IPS-18a (cell line): ENCODE measurements around the gene HGS.

Source experiments
- H3K27ac ChIP-seq: one replicate; pipeline ENCODE4 v1.5.1; 2013; ENCODE audit warnings: low read length
- H3K27me3 ChIP-seq: one replicate; pipeline ENCODE4 v1.6.1; 2013; ENCODE audit warnings: mild to moderate bottlenecking, low read length; ENCODE audit not compliant: control insufficient read depth, insufficient read depth
- H3K36me3 ChIP-seq: one replicate; pipeline ENCODE4 v1.6.1; 2013; ENCODE audit warnings: low read depth, low read length; ENCODE audit not compliant: control insufficient read depth
- H3K4me1 ChIP-seq: one replicate; pipeline ENCODE4 v1.6.1; 2013; ENCODE audit warnings: low read depth, low read length; ENCODE audit not compliant: control insufficient read depth
- H3K4me3 ChIP-seq: one replicate; pipeline ENCODE4 v1.5.1; 2013; ENCODE audit warnings: low read length
- H3K9ac ChIP-seq: one replicate; pipeline ENCODE4 v1.6.1; 2013; ENCODE audit warnings: mild to moderate bottlenecking, low read length, moderate library complexity
- H3K9me3 ChIP-seq: one replicate; pipeline ENCODE4 v1.6.1; 2013; ENCODE audit warnings: low read depth, low read length; ENCODE audit not compliant: control insufficient read depth

The HGS gene

DNA sequence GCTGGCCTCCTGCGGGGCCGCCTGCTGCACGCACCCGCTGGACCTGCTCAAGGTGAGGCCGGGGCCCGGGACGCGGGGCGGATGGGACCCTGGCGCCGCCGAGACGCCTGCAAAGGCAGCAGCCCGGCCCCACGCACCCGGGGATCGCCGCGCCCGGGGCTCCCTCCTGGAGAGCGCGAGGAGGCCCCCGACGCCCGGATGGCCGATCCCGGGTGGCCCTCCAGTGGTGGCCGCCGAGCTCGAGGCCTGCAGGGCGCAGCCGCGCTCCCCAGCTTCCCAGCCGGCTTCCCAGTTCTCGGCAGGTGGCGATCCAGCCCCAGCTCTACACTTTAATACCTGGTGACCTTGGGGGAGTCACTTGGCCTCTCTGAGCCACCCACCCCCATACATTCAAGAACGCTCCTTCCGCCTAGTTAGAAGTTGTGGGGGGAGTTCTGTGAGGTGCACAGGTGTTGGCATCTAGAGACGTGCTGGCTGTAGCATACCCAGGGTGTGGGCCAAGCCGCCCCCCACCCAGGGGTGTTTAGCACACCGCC is 28.7 kb downstream of the HGS start:
- no peaks in the 10 kb centered on the region for H3K36me3 ChIP-seq
- no peak overlapping the region for H3K27ac ChIP-seq
- H3K9ac ChIP-seq, result peak overlapping the region; percentile 39
- H3K4me1 ChIP-seq, result peaks cover 12% of the 10 kb centered on the region
- H3K9me3 ChIP-seq, result no peaks in the 10 kb centered on the region
- peak overlapping the region; percentile 72 for H3K4me3 ChIP-seq
- peaks cover 9% of the 10 kb centered on the region for H3K27me3 ChIP-seq

DNA sequence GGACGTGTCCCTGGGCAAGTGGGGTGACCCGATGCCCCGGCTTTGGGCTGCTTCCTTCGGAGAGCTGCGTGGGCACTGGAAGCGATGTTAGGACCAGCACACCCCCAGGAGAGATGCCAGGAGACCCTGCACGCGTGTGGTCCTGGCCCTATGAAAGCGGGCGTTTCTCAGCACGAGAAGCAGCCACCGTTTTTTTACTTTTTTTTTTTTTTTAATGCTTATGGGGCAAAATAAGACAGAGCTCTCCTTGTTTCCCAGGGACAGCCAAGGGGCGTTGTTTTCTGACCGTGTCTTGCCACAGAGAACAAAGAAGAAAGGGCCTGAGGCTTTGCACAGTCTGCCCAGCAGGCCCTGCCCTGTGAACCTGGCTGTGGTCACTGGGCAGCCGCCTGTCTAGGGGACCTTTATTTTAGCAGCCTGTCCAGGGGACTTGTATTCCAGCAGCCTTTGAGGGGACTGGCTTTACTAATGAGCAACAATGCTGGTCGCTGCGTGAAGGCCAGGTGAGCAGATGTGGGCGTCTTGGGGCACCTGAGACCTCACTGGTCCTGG is 29.3 kb downstream of the HGS start:
- peak overlapping the region; percentile 39 for H3K9ac ChIP-seq
- no peaks in the 10 kb centered on the region for H3K9me3 ChIP-seq
- peaks cover 12% of the 10 kb centered on the region for H3K4me1 ChIP-seq
- no peak overlapping the region for H3K27ac ChIP-seq
- H3K4me3 ChIP-seq, result peak overlapping the region; percentile 72
- peaks cover 9% of the 10 kb centered on the region for H3K27me3 ChIP-seq
- peaks cover 5% of the 10 kb centered on the region for H3K36me3 ChIP-seq

DNA sequence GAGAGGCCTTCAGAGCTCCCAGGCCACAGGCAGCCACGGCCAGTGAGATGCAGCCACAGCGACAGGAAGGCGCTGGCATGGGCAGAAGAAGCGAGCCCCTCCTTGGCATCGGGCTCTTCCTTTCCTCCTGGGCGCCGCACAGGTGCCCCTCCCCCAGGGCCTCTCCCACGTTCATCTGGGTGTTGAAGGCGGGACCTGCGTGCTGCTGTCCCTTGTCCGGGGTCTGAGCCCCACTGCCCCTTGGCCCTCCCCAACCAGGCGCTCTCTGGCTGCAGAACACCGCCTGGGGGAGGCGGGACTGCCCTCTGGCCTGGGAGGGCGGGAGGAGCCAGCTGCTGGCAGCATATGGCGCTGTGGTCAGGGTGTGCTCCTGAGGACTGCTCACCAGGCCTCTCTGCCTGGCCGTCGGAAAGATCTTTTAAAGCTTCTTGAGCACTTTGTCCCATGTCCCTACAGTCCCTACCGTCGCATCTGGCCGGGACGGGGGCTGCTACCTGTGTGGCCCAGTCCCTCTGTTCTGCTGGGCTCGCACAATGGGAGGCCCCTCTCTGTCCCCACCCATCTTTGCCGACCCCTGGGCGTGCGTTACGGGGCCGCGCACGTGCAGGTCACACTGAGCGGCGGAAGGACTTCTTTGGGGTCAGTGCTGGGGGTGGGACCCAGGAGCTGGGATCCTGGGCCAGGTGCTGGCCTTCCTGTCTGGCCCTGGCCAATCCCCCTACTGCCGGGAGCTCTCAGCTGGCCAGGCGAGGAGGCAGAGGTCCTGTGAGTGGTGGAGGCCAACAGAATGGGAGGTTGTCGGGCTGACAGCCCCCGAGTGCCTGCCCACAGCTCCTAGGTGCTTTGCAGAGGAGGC is 30.0 kb downstream of the HGS start:
- H3K36me3 ChIP-seq, result peaks cover 5% of the 10 kb centered on the region
- peaks cover 12% of the 10 kb centered on the region for H3K4me1 ChIP-seq
- peaks cover 9% of the 10 kb centered on the region for H3K27me3 ChIP-seq
- no peaks in the 10 kb centered on the region for H3K9me3 ChIP-seq
- H3K4me3 ChIP-seq, result peak overlapping the region; percentile 72
- H3K9ac ChIP-seq, result no peak overlapping the region
- no peak overlapping the region for H3K27ac ChIP-seq

DNA sequence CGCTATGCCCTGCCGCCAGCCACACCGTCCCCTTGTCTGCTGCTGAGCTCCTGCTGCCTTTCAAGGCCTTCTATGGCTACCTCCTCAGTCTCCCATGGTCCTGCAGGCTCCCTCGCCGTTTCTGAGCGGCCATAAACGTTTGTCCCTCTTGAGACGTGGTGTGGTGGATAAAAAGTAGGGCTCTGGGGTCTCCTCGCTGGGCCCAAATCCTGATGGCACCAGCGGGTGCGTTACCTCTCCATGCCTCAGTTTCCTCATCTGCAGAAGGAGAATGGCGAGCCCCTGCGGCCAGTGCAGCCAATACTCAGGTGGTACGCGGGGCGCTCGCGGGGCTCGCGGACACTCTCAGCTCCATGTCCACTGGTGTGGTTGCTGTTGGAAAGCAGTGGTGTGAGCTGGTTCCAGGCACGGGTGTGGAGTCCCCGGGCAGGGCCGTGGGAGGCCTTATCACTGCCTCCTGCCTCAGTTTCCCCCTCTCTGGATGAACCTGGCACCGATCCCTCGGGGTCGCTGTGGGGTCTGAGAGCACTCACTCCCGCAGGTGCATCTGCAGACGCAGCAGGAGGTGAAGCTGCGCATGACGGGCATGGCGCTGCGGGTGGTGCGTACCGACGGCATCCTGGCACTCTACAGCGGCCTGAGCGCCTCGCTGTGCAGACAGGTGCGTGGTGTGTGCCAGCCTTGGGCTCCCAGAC is 30.7 kb downstream of the HGS start:
- no peak overlapping the region for H3K9ac ChIP-seq
- peaks cover 12% of the 10 kb centered on the region for H3K4me1 ChIP-seq

DNA sequence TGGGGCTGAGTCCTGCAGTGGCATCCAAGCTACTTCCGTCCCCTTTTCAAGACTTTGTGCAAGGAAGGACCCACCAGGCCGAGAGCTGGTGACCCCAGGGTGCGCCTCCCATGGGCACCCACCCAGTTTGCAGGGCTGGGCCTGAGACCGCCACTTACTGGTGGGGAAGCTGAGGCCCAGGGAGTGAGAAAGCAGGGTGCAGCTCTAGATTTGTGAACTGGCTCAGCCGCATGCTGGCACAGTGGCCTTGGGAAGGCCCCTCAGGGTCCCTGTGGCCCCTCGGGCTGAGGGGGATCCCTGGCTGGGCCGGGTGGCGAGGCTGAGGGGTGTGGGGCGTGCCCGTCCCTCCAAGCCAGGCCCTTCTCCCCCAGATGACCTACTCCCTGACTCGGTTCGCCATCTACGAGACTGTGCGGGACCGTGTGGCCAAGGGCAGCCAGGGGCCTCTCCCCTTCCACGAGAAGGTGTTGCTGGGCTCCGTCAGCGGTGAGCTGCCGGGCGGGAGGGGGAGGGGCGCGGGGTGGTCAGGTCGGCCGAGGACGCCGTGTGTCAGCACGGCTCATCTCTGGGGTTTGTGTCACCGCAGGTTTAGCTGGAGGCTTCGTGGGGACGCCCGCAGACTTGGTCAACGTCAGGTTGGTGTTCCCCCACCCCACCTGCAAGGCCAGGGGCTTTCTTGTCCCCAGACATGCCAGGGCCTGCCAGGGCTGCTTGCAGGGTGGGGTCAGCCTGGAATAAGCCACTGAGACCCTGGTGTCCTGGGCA is 31.5 kb downstream of the HGS start:
- Histone ChIP-seq H3K4me3 (no peak overlapping the region), H3K27ac (no peak overlapping the region), H3K36me3 (peaks cover 5% of the 10 kb centered on the region), H3K4me1 (peaks cover 7% of the 10 kb centered on the region), H3K9me3 (no peaks in the 10 kb centered on the region), H3K27me3 (peaks cover 9% of the 10 kb centered on the region), H3K9ac (no peak overlapping the region)

More for the DNA sequence above, 30.7 kb downstream of the HGS start:
- peaks cover 9% of the 10 kb centered on the region for H3K27me3 ChIP-seq
- H3K36me3 ChIP-seq, result peaks cover 5% of the 10 kb centered on the region
- H3K4me3 ChIP-seq, result no peak overlapping the region
- no peaks in the 10 kb centered on the region for H3K9me3 ChIP-seq
- H3K27ac ChIP-seq, result no peak overlapping the region

DNA sequence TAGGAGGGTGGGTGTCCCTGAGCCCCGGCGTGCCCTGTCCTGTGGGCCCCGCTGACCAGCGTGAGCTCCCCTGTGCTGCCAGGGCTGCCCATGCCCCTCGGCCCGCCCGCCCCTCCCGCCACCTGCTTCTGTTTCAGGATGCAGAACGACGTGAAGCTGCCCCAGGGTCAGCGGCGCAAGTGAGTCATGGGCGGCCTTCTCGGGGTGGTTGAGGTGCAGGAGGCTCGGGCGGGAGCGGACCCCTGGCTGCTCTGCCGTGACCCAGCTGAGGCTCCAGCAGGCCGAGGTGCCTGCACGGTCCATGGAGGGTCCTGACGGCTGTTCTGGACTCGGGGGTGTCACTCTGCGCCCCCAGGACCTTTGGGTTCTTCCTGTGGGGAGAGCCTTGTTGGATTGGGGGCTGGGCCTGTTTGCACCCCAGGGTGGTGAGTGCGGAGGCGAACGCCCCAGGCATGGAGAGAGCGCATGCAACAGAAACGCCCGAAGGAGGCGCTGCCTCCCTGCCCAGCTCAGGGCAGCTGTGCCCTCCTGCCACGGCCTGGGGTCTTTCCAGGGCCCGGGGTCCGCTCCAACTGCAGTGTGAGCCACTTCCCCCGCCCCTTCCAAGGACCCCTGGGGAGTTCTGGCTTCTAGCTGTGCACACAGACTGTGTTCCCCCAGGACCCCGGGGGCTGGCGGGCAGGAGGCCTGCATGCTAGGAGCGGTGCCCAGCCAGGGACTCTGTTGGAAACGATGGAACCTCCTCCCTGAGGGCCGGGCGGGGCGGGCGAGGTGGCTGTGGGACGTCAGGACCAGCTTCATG is 32.3 kb downstream of the HGS start:
- H3K9me3 ChIP-seq, result no peaks in the 10 kb centered on the region

DNA sequence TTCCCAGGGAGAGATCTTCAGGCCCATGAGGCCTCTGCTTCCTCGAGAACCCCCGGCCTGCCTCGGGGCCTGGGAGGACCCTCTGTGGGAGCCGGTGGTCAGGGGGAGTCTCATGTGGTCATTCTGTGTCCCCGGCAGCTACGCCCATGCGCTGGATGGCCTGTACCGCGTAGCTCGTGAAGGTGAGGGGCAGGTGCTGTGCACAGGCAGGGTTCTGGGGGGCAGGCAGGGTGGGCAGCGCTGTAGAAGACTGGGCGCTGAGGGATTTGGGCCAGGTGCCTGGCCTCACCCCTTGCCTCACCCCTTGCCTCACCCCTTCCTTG is 32.8 kb downstream of the HGS start:
- no peak overlapping the region for H3K9ac ChIP-seq
- no peaks in the 10 kb centered on the region for H3K9me3 ChIP-seq
- no peak overlapping the region for H3K27ac ChIP-seq
- H3K4me1 ChIP-seq, result no peaks in the 10 kb centered on the region
- no peaks in the 10 kb centered on the region for H3K27me3 ChIP-seq
- peaks cover 5% of the 10 kb centered on the region for H3K36me3 ChIP-seq
- H3K4me3 ChIP-seq, result no peak overlapping the region

More for the DNA sequence above, 32.3 kb downstream of the HGS start:
- Histone ChIP-seq H3K36me3 (peaks cover 5% of the 10 kb centered on the region), H3K4me1 (peaks cover 1% of the 10 kb centered on the region), H3K4me3 (no peak overlapping the region), H3K27me3 (peaks cover 3% of the 10 kb centered on the region), H3K9ac (no peak overlapping the region), H3K27ac (no peak overlapping the region)

DNA sequence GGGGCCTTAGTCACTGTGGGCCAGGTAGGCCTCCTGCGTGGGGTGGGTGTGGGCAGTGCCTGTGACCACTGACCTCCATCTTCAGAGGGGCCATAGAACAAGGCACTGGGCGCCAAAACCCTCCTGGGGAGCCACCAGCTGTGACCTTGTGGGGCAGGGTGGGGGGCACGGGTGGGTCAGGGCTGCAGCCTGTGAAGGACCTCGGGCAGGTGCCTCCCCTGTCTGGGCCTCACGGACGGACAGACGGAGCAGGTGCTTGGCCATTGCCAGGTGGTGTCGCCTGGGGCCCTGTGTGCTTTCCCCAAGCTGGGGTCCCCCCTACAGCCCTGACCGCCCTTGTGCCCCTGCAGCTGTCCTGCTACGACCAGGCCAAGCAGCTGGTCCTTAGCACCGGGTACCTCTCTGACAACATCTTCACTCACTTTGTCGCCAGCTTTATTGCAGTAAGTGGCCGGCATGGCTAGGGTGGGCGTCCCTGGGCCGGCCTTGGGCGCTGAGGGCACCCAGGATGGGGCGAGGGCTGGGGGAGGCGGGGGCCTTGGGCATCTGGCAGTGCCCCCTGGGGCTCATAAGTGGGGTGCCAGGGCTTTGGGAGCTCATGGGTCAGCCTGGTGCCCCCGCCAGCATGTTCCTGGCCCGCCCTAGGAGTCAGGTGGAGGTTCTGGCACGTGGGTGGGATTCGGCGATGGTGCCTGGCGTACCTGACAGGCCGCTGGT is 33.4 kb downstream of the HGS start:
- peaks cover 5% of the 10 kb centered on the region for H3K36me3 ChIP-seq
- no peak overlapping the region for H3K9ac ChIP-seq
- H3K4me3 ChIP-seq, result no peak overlapping the region
- no peaks in the 10 kb centered on the region for H3K4me1 ChIP-seq
- no peak overlapping the region for H3K27ac ChIP-seq
- H3K9me3 ChIP-seq, result no peaks in the 10 kb centered on the region
- H3K27me3 ChIP-seq, result no peaks in the 10 kb centered on the region

DNA sequence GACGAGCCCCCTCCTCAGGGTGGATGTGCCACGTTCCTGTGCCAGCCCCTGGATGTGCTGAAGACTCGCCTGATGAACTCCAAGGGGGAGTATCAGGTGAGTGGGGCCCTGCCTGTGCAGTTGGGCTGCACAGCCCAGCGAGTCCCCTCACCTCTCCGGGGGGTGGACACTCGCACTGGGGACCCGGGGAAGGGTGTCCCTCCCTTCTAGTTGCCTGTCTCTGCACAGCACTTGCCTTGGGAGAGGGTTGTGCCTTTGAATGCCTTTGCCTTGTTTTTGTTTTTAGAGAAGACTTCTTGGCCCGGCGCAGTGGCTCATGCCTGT is 33.9 kb downstream of the HGS start:
- Histone ChIP-seq H3K27ac (no peak overlapping the region), H3K36me3 (peaks cover 5% of the 10 kb centered on the region), H3K27me3 (no peaks in the 10 kb centered on the region), H3K4me1 (no peaks in the 10 kb centered on the region), H3K4me3 (no peak overlapping the region), H3K9me3 (no peaks in the 10 kb centered on the region), H3K9ac (no peak overlapping the region)

DNA sequence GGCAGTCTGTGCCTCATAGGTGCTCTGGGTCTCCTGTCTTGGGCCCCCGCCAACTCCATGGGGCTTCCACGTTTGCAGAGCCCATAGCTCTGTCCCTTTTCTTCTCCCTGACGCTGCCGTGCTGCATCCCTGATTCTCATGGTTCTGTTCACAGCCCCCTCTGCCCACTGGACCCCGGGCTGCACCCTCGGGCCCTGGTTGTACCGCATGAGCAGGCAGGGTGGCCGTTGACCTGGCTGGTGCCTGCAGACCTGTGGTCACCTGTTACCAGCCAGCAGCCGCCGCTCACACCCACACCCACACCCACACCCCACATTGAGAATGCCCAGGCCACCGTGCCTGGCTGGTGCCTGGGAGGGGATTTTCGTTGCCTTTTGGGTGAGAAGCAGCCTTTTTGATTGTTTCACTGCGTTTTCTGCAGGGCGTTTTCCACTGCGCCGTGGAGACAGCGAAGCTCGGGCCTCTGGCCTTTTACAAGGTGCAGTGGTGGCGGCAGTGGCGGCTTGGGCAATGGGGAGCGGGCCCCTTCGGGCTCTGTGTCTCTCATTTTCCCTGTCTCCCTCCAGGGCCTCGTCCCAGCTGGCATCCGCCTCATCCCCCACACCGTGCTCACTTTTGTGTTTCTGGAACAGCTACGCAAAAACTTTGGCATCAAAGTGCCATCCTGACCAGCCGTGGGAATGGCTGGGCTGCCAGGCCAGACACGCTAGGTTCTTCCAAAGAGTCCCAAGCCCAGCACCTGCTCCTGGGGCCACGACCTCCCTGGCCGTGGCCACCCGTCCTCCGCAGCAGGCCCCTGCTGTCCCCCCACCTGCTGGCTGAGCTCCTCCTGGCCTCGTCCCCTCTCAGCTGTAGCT is 35.8 kb downstream of the HGS start:
- Histone ChIP-seq H3K9me3 (no peaks in the 10 kb centered on the region), H3K36me3 (peaks cover 5% of the 10 kb centered on the region), H3K9ac (no peak overlapping the region), H3K27ac (no peak overlapping the region), H3K27me3 (no peaks in the 10 kb centered on the region), H3K4me1 (no peaks in the 10 kb centered on the region), H3K4me3 (no peak overlapping the region)
